ENCODE data around the gene CDK14.

Gene CDK14

DNA sequence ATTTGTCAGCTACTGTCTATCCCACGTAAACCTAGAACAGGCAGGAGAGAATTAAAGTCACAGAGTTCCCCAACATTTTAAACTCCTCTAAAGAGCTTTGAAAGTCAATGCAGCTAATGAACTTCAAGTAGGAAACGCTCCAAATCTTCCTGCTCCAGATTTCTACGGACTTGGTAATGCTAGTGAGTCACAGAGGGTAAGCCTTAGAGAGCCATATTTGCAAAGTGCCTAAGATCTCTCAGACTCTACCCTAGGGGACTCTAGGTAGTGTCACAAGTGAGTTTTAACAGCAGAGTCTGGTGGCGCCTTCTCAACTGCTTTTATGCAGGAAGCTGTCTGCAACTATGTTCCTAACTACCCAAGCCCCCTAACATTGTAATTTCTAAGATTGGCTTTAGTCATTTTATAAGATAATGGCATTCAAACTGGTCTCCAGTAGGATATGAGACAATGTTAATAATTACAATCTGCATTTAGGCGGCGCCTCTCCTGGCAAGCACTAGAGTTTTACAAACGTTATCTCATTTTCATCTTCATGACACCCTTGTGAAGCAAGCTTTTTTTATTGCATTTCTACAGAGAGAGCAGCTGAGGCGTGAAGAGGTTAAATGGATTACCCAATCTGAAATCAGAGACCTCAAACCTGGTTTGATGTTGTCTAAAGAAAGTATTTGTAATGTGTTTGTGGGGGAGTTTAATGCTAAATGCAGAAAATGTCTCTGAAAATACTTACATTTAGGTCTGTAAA is 646.1 kb downstream of the CDK14 start:
- DNase-seq: no peak

DNA sequence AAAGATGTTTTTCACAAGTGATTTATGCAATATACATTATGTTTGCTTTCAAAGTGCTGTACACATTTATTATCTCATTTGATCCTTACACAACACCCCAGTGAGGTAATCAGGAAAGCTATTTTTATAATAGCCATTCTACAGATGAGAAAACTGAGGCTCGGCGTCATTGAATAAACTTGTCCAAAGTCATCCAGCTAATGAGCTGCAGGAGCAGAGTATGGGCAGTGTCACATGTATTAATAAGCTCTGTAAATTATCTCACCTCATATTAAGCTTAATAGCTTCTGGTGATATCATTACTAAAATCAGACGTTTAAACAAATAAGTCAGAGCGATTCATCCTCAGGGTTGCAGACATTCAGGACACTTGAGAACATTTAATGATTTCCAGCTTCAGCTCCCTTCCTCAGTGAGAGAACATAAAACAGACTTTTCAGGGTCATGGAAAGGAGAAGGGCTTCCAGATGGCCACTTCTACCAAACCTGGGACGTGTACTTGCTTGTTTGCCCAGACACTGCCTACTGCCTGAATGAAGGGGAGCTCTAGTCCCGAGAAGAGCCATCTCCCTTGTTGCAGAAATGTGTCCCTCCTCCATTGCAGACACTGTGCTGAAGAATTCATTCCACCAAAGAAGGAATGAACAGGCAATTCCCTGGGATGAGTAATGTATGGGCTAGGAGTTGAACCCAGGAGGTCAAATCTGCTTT is 647.6 kb downstream of the CDK14 start:
- no peak for DNase-seq

GRCh38 chr7:91247500-91247899 is 651.4 kb downstream of the CDK14 start:
- DNase-seq: no peak

GRCh38 chr7:91248996-91249395 is 652.9 kb downstream of the CDK14 start:
- DNase-seq: no peak

GRCh38 chr7:91249506-91250233 is 653.5 kb downstream of the CDK14 start:
- DNase-seq: no peak

DNA sequence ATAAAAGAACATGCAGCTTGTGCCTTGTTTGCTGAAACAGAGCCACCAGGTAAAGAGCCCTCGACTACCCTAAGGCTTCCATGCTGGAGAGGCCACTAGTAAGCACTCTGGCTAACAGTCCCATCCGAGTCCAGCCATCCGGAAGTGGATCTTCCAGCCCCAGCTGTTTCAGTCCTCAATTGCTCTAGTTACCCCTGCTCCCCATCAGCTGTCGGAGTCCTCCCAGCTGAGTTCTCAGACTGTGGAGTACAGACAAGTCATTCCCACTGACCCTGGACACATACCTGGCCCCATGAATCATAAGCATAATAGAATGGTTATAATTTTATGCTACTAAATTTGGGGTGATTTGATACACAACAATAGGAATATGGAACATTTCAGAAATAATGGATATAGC is 654.6 kb downstream of the CDK14 start:
- DNase-seq: no peak

- DNase-seq: no peak
Measured at GRCh38 chr7:91251877-91252276, 655.8 kb downstream of the CDK14 start.

All from activated CD4-positive, CD25-positive, alpha-beta regulatory T cell (primary cell).